Fibroblast of skin of back (primary cell): ENCODE data around the gene CRADD.
"Not testable (repeated sequence)": the region's sequence is repeated elsewhere in the genome, so short reads cannot be mapped to it uniquely, and the experiment has no call there.

ENCODE experiments used
- DNase-seq: peaks from one replicate; pipeline ENCODE4 v3.0.0-alpha.2; 2013

The CRADD gene

DNA sequence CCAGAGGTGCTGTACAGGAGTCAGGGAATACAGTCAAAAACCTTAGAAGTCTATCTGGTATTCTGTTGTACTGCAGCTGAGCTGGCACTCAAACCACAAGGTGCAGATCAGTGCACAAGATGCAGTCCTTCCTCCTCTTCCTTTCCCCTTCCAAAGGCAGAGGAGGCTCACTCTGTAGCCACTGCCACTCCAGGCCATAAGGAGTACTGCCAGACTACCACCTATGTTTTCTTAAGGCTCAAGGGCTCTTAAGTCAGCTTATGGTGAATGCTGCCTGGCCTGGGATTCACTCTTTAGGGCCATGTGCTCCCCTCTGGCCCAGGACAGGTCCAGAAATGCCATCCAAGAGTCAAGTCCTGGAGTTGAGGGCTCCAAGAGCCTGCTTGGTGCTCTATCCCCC, 200.3 kb downstream of the CRADD start:
- DNase-seq = no peak

DNA sequence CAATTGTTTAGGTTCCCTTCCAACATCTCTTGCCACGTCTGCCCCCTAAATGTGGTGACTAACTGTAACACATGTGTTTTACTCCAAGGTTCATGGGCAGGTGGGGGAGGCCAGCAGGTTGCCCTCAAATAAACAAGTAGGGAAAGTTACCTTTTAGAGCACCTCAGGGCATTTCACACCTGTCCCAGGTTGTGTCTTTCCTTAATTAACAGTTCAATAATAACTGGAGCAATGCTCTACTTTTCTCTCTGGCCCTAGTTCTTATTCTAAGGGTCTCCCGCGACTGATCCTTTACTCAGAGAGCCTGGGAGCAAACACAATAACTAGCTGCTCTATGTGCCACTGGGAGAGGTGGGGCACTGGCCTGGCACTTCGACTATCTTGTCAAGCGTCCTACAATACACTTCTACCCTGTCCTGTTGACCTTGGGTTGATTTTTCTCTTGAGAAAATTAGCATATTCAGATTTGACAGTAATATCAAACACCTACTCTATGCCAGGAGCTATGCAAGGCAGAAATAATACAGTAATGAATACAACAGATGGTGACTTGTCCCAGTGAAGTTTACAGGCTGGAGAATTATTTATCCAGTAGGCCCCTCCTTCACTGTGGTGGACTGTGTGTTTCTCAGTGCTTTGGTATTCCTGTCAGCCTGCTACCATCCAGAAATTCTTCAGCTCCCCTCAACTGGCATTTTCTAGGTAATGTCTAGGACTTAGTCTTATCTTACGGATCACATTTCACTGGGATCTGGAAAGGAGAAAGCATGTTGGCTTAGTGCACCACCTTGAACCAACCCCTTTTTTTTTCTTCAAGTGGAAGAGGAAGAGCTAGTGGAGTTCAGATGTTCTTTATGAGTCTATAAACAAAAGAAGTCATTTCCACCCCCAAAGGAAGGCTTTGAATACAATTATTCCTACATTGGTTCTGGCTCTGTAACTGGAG, 202.6 kb downstream of the CRADD start:
- peak; percentile 92 for DNase-seq

DNA sequence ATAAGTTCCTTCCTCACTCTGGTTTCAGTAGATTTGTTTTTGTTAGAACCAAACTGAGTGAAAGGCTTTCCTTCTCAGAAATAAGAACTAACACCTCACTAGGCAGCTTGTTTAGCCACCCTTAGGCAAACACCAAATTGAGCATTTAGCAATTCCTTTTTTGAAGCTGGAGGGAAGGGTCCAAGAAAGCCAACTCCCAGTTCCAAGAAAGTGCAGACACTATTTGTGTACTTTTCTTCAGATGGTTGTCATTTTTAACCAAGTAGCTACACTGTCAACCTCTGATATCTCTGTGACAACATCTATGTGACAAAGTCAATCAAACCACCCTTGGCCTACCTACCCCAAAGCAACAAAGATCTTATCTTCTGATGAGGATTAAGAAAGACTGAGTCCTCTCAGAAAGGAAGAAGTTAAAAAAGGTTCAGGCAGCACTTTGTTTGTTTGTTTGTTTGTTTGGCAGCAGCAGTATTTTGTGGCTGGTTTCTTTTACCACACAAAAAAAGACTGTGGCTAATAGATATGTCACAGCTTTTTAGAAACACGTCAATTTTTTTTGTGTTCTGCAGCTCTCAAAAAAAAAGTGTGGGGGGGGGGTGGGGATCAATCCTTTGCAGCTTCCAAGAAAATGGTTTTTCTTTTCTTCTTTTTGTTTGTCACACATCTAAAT, 203.8 kb downstream of the CRADD start:
- DNase-seq = no peak

DNA sequence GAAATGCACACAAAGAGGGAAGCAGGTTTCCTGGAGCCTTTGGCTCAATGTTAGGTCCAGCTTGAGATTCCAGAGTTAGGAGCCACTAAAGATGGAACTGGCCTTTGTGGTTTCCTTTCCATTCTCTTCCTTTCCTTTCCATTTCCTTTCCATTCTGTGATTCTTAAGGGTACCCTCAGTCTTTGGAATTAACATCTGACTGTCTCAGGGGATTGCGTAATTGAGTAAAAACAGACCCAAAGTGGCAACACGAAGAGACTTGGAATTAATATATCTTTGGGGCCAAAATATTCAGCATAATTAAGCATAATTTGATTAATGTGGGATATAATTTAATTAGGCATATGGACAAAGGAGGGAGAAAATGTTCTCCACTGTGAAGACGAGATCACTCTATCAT, 205.6 kb downstream of the CRADD start:
- no peak for DNase-seq

DNA sequence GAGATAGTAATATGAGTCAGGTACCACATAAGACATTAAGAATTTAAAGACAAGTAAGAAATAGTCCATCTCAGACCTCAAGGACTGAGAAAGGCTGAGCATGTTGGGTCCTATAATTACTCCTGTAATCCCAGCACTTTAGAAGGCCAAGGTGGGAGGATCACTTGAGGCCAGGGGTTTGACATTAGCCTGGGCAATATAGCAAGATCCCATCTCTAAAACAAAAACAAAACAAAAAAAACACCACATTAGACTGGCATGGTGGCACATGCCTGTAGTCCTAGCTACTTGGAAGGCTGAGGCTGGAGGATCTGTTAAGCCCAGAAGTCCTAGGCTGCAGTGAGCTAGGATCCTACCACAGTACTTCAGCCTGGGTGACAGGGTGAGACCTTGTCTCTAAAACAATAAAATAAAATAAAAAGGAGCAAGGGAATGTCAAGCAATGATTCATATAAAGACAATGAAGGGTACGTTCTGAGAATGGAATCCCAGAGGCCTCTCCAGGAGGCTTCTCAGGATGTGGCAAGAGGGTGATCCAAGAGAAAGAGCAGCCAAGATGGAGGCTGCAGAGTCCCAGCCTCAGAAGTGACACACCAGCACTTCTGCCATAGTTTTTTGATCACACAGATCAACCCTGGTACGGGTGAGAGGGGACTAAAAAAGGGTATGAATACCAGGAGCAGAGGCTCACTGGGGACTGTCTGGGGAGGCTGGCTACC, 206.4 kb downstream of the CRADD start:
- peak; percentile 97 for DNase-seq

DNA sequence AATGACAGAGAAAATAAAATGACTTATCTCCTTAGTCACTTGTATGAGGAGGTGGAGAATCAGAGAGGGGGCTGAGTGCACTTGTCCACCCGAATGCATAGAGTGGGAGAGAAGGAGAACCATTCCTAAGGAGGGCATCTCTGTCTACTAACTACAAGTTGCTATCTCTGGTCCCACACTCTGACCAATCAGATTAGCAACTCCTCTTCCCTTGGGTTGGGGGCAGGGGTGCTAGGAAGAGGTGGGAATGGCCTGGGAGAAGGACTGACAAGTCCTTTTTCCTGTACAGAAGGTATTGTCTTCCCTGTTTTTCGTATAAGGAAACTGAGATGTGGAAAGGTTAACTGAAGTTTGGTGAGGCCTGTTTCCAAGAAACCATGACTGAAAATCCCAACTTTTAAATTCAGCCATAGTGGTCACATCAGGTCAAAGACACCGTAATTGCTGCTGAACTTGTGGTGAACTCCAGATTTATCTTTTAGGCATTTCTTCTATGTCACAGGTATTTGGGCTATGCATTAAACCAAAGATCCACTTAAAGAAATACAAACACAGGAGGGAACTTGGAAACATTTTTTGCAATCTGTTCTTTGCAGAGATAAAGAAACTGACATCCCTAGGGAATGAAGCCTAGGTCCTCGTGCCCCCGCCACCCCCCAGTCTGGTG, 207.8 kb downstream of the CRADD start:
- peak; percentile 79 for DNase-seq

DNA sequence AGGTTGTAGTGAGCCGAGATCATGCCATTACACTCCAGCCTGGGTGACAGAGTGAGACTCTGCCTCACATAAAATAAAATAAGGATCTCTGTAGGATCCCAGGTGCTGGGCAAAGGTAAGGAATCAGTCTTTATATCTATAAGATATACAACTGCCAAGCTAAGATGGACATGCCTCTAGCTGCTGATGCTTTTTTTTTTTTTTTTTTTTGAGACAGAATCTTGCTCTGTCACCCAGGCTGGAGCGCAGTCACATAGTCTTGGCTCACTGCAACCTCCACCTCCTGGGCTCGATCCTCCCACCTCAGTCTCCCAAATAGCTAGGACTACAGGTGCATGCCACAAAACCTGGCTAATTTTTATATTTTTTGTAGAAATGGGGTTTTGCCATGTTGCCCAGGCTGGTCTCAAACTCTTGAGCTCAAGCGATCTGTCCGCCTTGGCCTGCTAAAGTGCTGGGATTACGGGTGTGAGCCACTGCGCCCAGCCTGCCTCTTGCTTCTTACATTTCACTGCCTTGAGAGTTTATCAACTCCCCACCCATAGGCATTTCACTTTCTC, 208.9 kb downstream of the CRADD start:
- not testable (repeated sequence) for DNase-seq

DNA sequence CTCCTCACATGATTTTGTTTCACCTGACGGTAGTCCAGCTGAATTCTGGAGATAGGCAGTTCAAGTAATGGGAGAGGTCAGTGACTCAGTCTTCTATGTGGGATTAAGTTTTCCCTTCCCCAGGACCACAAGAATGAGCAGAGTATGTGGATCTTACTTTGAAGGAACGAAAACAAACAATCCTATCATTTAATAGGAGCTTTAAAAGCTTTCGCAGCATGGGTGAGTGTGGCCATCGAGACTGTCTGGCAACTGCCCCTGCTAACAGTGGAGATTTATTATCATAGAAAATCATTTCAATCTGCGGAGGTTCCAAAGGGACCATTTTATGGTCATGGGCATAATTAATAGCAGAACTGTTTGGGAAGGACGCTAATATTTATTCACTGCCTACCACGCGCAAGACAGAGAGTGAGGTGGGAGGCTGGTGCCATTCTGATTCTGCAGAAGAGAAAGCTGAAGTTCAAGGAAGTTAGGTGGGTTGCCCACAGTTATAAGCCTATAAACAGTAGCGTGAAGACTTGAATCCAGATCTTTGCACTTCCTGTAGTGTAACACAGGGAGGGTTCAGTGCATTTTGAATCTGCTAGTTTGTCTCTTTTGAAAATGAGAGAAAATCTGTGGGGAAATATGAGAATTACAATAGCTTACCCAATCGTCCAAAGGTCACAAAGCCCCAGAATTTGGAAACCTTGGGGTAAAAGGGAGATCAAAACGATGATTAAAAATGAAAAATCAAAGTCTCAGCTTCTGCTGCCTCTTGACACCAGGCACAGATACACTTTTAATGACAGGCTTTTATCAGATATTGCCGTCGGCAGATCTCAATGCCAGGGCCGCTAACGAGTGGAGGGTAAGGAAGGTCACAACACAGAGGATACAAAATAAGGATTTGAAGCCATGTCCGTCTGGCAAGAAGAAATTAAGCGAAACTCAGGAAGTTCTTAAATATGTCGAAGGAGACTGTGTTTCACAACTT, 209.6 kb downstream of the CRADD start:
- DNase-seq = peak; percentile 93

DNA sequence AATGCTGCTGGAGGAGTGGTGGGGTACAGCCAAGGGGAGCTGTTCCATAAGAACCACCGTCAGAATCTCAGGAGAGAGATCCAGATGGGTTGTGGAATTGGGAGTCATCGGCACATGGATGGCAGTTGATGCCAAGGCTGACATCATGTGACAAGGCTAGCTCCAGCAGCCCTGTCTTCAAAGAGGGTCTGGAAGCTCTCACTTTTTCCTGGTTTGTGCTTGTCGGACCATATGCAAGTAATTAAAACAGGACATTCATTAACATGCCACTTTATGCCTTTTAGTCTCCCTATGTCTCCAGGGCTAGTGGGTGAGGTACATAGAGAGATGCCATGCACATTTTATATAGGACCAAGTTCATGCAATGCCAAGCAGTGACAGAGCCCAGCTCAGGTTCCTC, 211.8 kb downstream of the CRADD start:
- no peak for DNase-seq

DNA sequence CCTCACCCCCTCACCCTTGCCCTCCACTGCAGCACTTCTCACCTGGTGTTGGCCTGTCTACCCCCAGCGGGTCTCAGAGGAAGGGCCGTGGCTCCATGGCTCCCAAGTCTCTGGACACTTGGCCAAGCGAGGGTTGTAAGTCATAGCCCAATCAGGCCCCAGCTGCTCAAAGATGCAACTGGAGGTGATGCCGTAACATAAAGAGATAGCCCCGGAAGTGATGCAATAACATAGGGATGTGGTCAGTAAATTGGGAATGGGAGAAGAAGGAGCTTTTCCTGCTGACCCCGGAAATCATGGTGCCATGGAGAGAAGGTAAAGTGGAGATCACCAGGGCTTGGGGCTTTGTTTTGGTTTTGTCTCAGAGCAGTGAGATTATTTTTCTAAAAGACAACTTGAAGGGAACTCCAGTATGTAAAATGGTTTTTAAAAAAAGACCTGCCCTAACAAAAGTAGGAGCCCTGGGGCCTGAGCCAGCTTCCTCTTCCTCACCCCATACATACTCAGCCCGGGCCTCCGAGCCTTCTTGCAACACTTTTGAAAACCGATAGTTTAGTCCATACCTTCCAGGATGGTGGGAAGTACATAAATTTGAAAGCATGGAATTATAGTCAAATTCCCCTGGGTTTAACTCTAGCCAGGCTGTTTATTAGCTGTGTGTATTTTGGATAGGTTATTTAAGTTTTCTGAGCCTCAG, 212.5 kb downstream of the CRADD start:
- DNase-seq = no peak

DNA sequence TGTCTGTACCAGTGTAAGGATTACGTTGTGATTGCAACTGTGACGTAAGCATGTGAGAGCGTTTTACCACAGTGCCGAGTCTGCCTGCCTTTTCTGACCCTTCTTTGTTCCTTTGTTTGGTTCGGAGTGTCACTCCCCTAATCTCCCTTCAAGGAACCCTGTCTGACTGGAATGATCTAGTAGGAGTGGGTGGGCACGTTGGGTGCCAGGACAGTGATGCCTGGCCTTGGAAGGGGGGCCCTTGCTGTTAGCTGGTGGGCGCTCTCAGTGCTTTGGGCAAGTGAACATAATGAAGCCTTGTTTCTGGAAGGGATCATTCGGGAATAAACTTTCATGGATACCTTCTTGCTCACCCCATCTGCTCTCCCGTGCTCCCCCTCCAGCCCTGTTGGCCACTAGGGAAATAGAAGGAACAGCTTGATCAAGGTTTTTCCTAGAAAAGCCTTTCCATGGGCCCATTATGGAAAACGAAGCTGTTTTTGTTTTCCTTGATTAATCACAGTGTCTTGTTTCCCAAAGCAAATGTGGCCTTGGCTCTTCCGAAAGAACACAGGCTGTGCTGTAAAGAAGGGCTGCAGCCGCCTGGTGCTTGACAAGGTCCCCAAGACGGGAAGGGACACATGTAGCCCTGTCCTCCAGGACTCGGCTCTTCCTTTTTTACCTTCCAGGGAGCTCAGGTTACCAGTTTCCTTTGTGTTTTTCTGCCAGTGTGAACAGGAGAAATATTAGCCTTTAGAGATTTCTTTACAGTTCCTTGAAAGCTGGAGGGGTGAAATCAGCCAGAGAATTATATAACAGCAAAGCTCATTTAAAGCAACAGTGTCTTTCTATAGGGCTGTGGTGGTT, 215.5 kb downstream of the CRADD start:
- DNase-seq = no peak

DNA sequence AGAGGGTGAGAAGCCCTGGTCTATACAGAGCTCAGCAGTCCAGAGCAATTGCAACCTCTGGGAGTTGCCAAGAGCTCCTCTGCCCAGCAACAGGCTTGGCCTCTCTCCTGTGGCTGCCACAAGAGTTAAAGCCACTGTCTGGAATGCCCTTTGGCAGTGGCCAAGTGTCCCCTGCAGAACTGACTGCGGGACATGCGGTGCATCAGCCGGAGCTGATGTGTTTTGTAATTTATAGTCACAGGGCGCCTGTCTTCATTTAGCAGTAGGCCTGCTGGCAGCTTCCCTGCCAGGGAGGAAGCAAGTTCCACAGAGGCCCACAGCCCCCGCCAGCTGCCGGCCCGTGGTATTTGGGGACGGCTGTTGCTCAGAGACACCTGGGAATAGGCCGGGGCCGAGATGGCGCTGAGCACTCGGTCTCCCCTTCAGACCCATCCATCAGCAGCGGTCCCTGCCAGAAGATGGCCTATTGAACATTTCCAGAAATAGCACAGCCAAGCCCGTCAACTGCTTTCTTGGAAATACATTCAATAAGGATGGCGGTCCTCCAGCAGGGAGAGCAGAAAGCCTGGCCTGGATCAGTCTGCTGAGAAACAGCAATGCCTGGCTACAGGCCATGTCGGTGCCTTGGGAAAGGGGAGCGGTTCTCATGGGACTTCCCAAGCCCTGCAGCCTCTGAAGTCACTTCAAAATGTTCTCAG, 217.4 kb downstream of the CRADD start:
- DNase-seq = peak; percentile 73

DNA sequence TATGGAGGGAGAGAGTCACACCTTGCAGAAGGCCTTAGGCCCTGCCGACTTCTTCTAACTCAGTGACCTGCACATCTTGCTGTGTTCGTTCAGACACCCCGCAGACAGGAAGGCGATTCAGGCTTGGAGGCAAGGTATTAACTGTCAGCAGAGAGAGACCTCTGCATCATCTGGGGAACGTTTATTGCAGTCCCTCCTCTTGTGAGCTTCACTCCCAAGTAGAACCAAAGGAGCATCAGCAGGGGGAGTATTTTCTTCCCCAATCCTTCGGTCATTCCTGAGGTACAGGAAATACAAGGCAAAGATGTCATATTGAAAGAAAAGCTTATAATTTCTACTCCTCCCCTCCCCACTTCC, 217.9 kb downstream of the CRADD start:
- DNase-seq = peak; percentile 68

DNA sequence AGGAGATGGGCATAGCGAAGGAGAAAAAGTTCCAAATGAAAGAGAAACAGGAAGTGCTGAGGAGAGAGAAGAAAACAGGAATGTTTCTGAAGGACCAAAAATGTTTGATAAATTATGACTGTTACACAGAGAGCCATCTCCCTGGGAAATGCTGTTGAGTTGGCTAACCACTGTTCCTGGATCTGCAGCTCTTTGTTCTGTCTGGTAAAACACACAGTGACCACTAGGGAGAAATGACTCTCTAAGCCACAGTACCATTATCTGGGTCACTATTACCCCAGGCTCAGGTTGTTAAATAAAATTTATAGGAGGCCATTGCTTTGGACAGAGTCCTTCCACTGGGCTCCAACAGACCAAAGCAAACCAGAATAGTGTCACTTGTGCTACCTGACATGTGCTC, 219.3 kb downstream of the CRADD start:
- DNase-seq = no peak

DNA sequence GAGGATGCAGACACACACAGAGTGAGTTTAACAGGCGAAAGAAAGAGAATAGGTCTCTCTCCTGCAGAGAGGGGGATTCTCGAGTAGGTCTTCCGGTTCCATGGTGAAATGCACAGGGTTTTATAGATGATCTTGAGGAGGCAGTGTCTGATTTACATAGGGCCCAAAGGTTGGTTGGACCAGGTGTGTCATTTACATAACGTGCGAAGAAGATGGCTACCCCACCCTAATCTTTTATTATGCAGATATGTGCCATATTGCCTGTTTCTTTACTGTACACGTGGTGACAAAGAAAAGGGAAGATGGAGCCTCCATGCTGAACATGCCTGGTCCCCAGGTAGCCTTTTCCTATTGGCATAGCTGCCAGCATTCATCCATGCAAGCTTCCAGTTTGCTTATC, 219.8 kb downstream of the CRADD start:
- DNase-seq = no peak

DNA sequence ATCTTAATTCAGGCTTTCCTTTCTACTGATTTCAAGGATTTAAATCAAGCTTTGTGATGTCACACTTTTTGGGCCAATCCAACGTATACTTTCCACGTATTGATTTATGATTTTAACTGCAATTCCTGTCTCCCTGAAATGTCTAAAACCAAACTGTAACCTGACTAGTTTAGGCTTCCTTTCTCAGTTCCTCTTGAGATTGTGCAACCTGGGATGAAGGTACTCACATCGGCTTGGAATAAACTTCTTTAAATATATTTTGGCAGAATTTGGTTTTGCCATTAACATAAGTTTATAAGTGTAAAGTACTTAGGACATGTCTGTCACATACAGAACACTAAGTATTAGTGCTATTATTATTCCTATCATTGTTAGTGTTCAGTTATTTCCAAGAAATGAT, 224.6 kb downstream of the CRADD start:
- no peak for DNase-seq

DNA sequence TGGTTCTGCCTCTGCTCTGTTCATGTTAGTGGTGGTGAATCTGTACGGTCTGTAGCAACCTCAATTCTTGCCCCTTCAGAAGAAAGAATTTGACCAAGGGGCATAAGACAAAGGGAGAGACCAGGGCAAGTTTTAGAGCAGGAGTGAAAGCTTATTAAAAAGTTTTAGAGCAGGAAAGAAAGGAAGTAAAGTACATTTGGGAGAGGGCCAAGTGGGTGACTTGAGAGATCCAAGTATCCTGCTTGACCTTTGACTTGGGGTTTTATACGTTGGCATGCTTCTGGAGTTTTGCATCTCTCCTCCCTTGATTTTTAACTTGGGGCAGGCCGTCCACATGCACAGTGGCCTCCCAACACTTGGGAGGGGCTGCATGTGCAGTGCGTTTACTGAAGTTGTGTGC, 225.0 kb downstream of the CRADD start:
- DNase-seq = no peak

DNA sequence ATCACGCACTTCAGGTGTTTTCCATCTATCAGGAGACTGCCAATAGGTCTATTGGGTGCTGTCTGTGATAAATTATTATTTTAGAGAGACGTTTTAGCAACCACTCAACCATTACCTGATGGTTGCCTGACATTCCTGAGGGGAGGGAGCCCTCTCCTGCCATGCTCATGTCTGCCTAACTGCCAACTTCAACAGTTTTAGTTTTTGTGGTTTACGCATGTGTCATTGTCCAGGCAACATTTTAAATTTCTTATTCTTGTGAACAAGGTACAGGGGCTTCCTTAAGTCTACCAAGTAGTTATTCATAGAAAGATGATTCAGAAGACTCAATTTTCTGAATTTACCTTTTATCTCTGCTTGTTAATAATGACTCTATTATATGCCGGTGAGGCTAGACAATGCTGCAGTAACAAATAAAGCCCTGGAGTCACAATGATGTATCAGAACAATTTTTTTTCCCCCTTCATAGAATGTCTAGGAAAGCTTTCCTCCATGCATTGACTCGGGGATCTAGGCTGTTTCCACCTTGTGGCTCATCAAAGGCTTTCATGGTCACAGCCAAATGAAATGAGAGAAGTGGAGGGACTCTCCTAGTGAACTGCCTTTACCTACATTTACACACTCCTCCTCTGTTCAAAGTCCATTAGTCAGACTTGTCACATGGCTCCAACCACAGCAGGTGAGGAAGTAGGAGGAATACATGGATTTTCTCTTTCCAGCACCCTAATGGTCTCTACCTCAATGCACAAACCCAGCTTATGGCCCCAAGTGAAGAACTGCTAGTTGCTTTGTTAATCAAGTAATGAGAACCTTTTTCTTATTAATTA, 225.8 kb downstream of the CRADD start:
- no peak for DNase-seq
